DND-41 (cell line): ENCODE measurements around the gene CLCN7.

Experiments
- ATAC-seq: fragments of 200-7000 bp; cut with Tn5 transposase; 3 replicates; pipeline ENCODE4 v1.9.1; 2021; ENCODE audit warnings: low read depth; ENCODE audit not compliant: insufficient read depth
- DNase-seq: peaks from one replicate; pipeline ENCODE4 v3.0.0-alpha.2; 2020
- H2AFZ ChIP-seq: 2 replicates; pipeline ENCODE4 v1.6.0; 2012; ENCODE audit warnings: low read depth, low read length
- H3K27ac ChIP-seq: 2 replicates; pipeline ENCODE4 v1.5.1; 2012; ENCODE audit warnings: low read length, inconsistent platforms
- H3K27me3 ChIP-seq: fragments of 200-600 bp; sonication (generic); 2 replicates; pipeline ENCODE4 v1.6.0; 2012; ENCODE audit warnings: low read length, mild to moderate bottlenecking, inconsistent platforms; ENCODE audit not compliant: insufficient read depth, poor library complexity
- H3K36me3 ChIP-seq: 2 replicates; pipeline ENCODE4 v1.5.1; 2012; ENCODE audit warnings: low read length, inconsistent platforms; ENCODE audit not compliant: insufficient read depth
- H3K4me1 ChIP-seq: 2 replicates; pipeline ENCODE4 v1.5.1; 2012; ENCODE audit warnings: mild to moderate bottlenecking, low read length; ENCODE audit not compliant: insufficient read depth
- H3K4me2 ChIP-seq: 2 replicates; pipeline ENCODE4 v1.6.0; 2012; ENCODE audit warnings: mild to moderate bottlenecking, moderate library complexity, low read length, inconsistent platforms; ENCODE audit not compliant: insufficient read depth
- H3K4me3 ChIP-seq, 2 experiments: fragments of 200-600 bp in 1 of 2; shearing (Covaris generic) in 1 of 2; 2 replicates each; pipeline ENCODE4 v1.5.1; 2012 to 2016; ENCODE audit warnings: inconsistent platforms in 2 of 2, low read length in 2 of 2, mild to moderate bottlenecking in 2 of 2, low read depth in 1 of 2, moderate library complexity in 1 of 2
- H3K79me2 ChIP-seq: 2 replicates; pipeline ENCODE4 v1.6.0; 2012; ENCODE audit warnings: low read length, inconsistent platforms; ENCODE audit not compliant: insufficient read depth
- H3K9ac ChIP-seq: 2 replicates; pipeline ENCODE4 v1.6.0; 2012; ENCODE audit warnings: low read depth, mild to moderate bottlenecking, inconsistent platforms, low read length, moderate library complexity
- H3K9me3 ChIP-seq: 2 replicates; pipeline ENCODE4 v1.5.1; 2012; ENCODE audit warnings: low read length, moderate library complexity, mild to moderate bottlenecking, inconsistent platforms; ENCODE audit not compliant: insufficient read depth, severe bottlenecking
- H4K20me1 ChIP-seq: 2 replicates; pipeline ENCODE4 v1.6.0; 2012; ENCODE audit warnings: low read length; ENCODE audit not compliant: insufficient read depth
- CTCF ChIP-seq: IDR thresholded peaks from 2 replicates; pipeline ENCODE4 v1.5.1; 2012; ENCODE audit warnings: borderline replicate concordance, low read length, moderate library complexity, mild to moderate bottlenecking; ENCODE audit not compliant: poor library complexity, severe bottlenecking; ENCODE audit errors: extremely low read depth
- EZH2 ChIP-seq: IDR thresholded peaks from 3 replicates; pipeline ENCODE4 v1.6.1; 2012; ENCODE audit warnings: borderline replicate concordance, low read depth, mild to moderate bottlenecking, moderate library complexity, low read length, inconsistent platforms; ENCODE audit not compliant: severe bottlenecking

Gene CLCN7

GRCh38 chr16:1491327-1491726 is 16.5 kb upstream of the CLCN7 start:
- ATAC-seq (no peak), DNase-seq (no peak)
- TF ChIP-seq CTCF (no peak), EZH2 (no peak)
- peaks cover 30% of the 10 kb centered on the region for H3K4me1 ChIP-seq
- H3K79me2 ChIP-seq = peaks cover 31% of the 10 kb centered on the region
- no peak overlapping the region for H3K27ac ChIP-seq
- no peak overlapping the region for H3K9ac ChIP-seq
- H3K4me2 ChIP-seq = no peak overlapping the region
- H3K27me3 ChIP-seq = no peaks in the 10 kb centered on the region
- no peaks in the 10 kb centered on the region for H3K9me3 ChIP-seq
- H3K36me3 ChIP-seq = peaks cover 26% of the 10 kb centered on the region
- no peak overlapping the region for H2AFZ ChIP-seq
- peaks cover 19% of the 10 kb centered on the region for H4K20me1 ChIP-seq
- no peak overlapping the region for H3K4me3 ChIP-seq

GRCh38 chr16:1489077-1489476 is 14.2 kb upstream of the CLCN7 start:
- H2AFZ ChIP-seq = no peak overlapping the region
- no peaks in the 10 kb centered on the region for H3K27me3 ChIP-seq
- H3K79me2 ChIP-seq = peaks cover 8% of the 10 kb centered on the region
- no peak overlapping the region for H3K4me2 ChIP-seq
- TF ChIP-seq CTCF = no peak
- no peak for TF ChIP-seq EZH2
- peaks cover 14% of the 10 kb centered on the region for H3K4me1 ChIP-seq
- H3K36me3 ChIP-seq = peaks cover 4% of the 10 kb centered on the region; the same call in 1 of the 2 replicates
- H4K20me1 ChIP-seq = no peaks in the 10 kb centered on the region; the same call in 1 of the 2 replicates
- no peak overlapping the region for H3K9ac ChIP-seq
- DNase-seq (no peak), ATAC-seq (no peak)
- H3K9me3 ChIP-seq = no peaks in the 10 kb centered on the region
- H3K4me3 ChIP-seq = no peak overlapping the region
- no peak overlapping the region for H3K27ac ChIP-seq

GRCh38 chr16:1488619-1489018 is 13.8 kb upstream of the CLCN7 start, which contains the start of gene PTX4:
Gene PTX4 (minus strand): TSS chr16:1488944. CDS start chr16:1488909, 35 bp downstream.
- H3K4me1 ChIP-seq = peaks cover 10% of the 10 kb centered on the region
- no peaks in the 10 kb centered on the region for H3K9me3 ChIP-seq
- H2AFZ ChIP-seq = no peak within 1 kb of the TSS
- H3K9ac ChIP-seq = no peak within 1 kb of the TSS
- H3K79me2 ChIP-seq = peaks cover 4% of the 10 kb centered on the region
- H3K4me2 ChIP-seq = no peak within 1 kb of the TSS
- H3K27me3 ChIP-seq = no peaks in the 10 kb centered on the region
- no peak for DNase-seq
- no peak within 1 kb of the TSS for H3K27ac ChIP-seq
- ATAC-seq = no peak
- H4K20me1 ChIP-seq = no peaks in the 10 kb centered on the region
- TF ChIP-seq EZH2 (no peak), CTCF (no peak)
- no peaks in the 10 kb centered on the region for H3K36me3 ChIP-seq
- no peak within 1 kb of the TSS for H3K4me3 ChIP-seq

- TF ChIP-seq CTCF (no peak), EZH2 (no peak)
- DNase-seq = no peak
- H3K36me3 ChIP-seq = no peaks in the 10 kb centered on the region
- no peak overlapping the region for H3K4me2 ChIP-seq
- H3K9me3 ChIP-seq = no peaks in the 10 kb centered on the region
- no peak overlapping the region for H3K4me3 ChIP-seq
- no peaks in the 10 kb centered on the region for H3K27me3 ChIP-seq
- H3K4me1 ChIP-seq = peaks cover 10% of the 10 kb centered on the region
- H2AFZ ChIP-seq = no peak overlapping the region
- H3K27ac ChIP-seq = no peak overlapping the region
- H4K20me1 ChIP-seq = no peaks in the 10 kb centered on the region
- ATAC-seq = no peak
- no peaks in the 10 kb centered on the region; the same call in 1 of the 2 replicates for H3K79me2 ChIP-seq
- H3K9ac ChIP-seq = no peak overlapping the region
Observed at GRCh38 chr16:1488054-1488601, 13.3 kb upstream of the CLCN7 start.
